A549 (cell line): ENCODE results near the gene ATG9A.

Experiments used
- CBX8 ChIP-seq: fragments of 200-600 bp; sonication (generic); IDR thresholded peaks from 2 replicates; pipeline ENCODE4 v1.6.1; 2016
- ESRRA ChIP-seq: fragments of 150-350 bp; IDR thresholded peaks from 2 replicates; pipeline ENCODE4 v1.6.1; 2014; ENCODE audit warnings: mild to moderate bottlenecking, low read length, borderline replicate concordance
- FOSL2 ChIP-seq, 2 experiments: fragments of 450-650 bp in 1 of 2; fragments of >200 bp in 1 of 2; sonication (Bioruptor Twin) in 1 of 2; formaldehyde crosslinking; IDR thresholded peaks; 2 replicates each; pipeline versions ENCODE4 v1.5.0 to v1.6.1; 2016 to 2020; ENCODE audit warnings: mild to moderate bottlenecking in 1 of 2, moderate library complexity in 1 of 2
- GATA3 ChIP-seq: IDR thresholded peaks from 2 replicates; pipeline ENCODE4 v1.6.1; 2012; ENCODE audit warnings: borderline replicate concordance
- HOXA7 ChIP-seq: fragments of 250-450 bp; sonication (Bioruptor Pico); IDR thresholded peaks from 2 replicates; pipeline ENCODE4 v1.5.0; 2020; ENCODE audit warnings: mild to moderate bottlenecking, moderate library complexity
- MYC ChIP-seq: IDR thresholded peaks from 2 replicates; pipeline ENCODE4 v1.6.1; 2012; ENCODE audit warnings: mild to moderate bottlenecking, inconsistent platforms, low read length, improper control_type of control experiment, borderline replicate concordance
- POLR2A ChIP-seq: IDR thresholded peaks from 2 replicates; pipeline ENCODE4 v1.6.1; 2012; ENCODE audit warnings: mild to moderate bottlenecking, low read length
- RAD21 ChIP-seq, 2 experiments: fragments of >200 bp in 1 of 2; sonication (Bioruptor Twin) in 1 of 2; formaldehyde crosslinking in 1 of 2; IDR thresholded peaks in 1 of 2; conservative IDR thresholded peaks in 1 of 2; 2 replicates in 1 of 2; 3 replicates in 1 of 2; pipeline ENCODE4 v1.6.1; 2012 to 2018; ENCODE audit warnings: inconsistent platforms in 1 of 2
- ZFP36 ChIP-seq: fragments of 450-650 bp; IDR thresholded peaks from 2 replicates; pipeline ENCODE4 v1.6.1; 2014; ENCODE audit warnings: borderline replicate concordance; ENCODE audit not compliant: partially characterized antibody
- ZSCAN20 ChIP-seq: fragments of 250-450 bp; sonication (Bioruptor Pico); IDR thresholded peaks from 2 replicates; pipeline ENCODE4 v1.8.0; 2022; ENCODE audit warnings: mild to moderate bottlenecking, moderate library complexity
- TF ChIP-seq, protein P1 (sequence below): fragments of >200 bp; sonication (Bioruptor Twin); formaldehyde crosslinking; IDR thresholded peaks from 3 replicates; pipeline ENCODE4 v1.5.1; 2016
- TF ChIP-seq, protein P2 (sequence below): fragments of 200-600 bp; sonication (generic); IDR thresholded peaks from 2 replicates; pipeline ENCODE4 v1.6.1; 2016; ENCODE audit warnings: antibody characterized with exemption, mild to moderate bottlenecking, moderate library complexity
- TF ChIP-seq, protein P3 (sequence below): fragments of 250-450 bp; sonication (Bioruptor Pico); IDR thresholded peaks from 2 replicates; pipeline ENCODE4 v1.5.0; 2021; ENCODE audit warnings: mild to moderate bottlenecking, moderate library complexity, borderline replicate concordance

DNA sequence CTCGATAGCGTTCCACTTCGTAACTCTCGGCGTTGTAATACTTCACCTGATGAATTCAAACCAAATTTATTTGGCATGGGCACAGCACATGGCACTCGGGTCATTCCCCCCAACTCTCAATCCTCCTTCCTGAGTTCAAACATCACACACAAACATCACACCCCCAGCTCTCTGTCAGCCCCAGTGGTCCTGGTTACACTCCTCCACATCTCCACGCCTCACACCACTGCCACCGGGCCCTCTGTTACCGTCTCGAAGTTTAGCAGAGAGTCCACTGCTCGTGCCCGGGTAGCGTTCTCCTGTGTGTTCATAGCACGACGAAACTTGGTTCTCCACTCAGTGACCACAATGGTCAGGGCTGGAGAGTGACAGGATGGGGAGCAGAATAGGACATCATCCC is 15.3 kb downstream of the ATG9A start:
- TF ChIP-seq, protein P1, sequence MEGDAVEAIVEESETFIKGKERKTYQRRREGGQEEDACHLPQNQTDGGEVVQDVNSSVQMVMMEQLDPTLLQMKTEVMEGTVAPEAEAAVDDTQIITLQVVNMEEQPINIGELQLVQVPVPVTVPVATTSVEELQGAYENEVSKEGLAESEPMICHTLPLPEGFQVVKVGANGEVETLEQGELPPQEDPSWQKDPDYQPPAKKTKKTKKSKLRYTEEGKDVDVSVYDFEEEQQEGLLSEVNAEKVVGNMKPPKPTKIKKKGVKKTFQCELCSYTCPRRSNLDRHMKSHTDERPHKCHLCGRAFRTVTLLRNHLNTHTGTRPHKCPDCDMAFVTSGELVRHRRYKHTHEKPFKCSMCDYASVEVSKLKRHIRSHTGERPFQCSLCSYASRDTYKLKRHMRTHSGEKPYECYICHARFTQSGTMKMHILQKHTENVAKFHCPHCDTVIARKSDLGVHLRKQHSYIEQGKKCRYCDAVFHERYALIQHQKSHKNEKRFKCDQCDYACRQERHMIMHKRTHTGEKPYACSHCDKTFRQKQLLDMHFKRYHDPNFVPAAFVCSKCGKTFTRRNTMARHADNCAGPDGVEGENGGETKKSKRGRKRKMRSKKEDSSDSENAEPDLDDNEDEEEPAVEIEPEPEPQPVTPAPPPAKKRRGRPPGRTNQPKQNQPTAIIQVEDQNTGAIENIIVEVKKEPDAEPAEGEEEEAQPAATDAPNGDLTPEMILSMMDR = no peak
- TF ChIP-seq ZFP36 (no peak), POLR2A (no peak), RAD21 (conservative IDR thresholded peaks at IDR 0.05 in 1 of 2, IDR thresholded peaks at IDR 0.05 in 1 of 2) (no peak), CBX8 (no peak), FOSL2 (IDR thresholded peaks at IDR 0.05) (no peak), FOSL2 (CRISPR knock-in tag; IDR thresholded peaks at IDR 0.05) (no peak), HOXA7 (CRISPR knock-in tag) (no peak), GATA3 (no peak), ZSCAN20 (CRISPR knock-in tag) (no peak), MYC (no peak), ESRRA (no peak)
- TF ChIP-seq, protein P2, sequence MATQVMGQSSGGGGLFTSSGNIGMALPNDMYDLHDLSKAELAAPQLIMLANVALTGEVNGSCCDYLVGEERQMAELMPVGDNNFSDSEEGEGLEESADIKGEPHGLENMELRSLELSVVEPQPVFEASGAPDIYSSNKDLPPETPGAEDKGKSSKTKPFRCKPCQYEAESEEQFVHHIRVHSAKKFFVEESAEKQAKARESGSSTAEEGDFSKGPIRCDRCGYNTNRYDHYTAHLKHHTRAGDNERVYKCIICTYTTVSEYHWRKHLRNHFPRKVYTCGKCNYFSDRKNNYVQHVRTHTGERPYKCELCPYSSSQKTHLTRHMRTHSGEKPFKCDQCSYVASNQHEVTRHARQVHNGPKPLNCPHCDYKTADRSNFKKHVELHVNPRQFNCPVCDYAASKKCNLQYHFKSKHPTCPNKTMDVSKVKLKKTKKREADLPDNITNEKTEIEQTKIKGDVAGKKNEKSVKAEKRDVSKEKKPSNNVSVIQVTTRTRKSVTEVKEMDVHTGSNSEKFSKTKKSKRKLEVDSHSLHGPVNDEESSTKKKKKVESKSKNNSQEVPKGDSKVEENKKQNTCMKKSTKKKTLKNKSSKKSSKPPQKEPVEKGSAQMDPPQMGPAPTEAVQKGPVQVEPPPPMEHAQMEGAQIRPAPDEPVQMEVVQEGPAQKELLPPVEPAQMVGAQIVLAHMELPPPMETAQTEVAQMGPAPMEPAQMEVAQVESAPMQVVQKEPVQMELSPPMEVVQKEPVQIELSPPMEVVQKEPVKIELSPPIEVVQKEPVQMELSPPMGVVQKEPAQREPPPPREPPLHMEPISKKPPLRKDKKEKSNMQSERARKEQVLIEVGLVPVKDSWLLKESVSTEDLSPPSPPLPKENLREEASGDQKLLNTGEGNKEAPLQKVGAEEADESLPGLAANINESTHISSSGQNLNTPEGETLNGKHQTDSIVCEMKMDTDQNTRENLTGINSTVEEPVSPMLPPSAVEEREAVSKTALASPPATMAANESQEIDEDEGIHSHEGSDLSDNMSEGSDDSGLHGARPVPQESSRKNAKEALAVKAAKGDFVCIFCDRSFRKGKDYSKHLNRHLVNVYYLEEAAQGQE = no peak
- TF ChIP-seq, protein P3, sequence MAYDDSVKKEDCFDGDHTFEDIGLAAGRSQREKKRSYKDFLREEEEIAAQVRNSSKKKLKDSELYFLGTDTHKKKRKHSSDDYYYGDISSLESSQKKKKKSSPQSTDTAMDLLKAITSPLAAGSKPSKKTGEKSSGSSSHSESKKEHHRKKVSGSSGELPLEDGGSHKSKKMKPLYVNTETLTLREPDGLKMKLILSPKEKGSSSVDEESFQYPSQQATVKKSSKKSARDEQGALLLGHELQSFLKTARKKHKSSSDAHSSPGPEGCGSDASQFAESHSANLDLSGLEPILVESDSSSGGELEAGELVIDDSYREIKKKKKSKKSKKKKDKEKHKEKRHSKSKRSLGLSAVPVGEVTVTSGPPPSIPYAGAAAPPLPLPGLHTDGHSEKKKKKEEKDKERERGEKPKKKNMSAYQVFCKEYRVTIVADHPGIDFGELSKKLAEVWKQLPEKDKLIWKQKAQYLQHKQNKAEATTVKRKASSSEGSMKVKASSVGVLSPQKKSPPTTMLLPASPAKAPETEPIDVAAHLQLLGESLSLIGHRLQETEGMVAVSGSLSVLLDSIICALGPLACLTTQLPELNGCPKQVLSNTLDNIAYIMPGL (CRISPR knock-in tag) = no peak
